Endodermal cell (in vitro differentiated cells): Measurements from ENCODE around the gene GTF2H1. TPM values are rescaled to one million over a fixed set of nuclear protein-coding genes. Genes with fewer than 3 reads are reported as not detected.

Experiments used
- DNase-seq: peaks from one replicate; pipeline ENCODE4 v3.0.0-alpha.2; 2017
- H3K27ac ChIP-seq: 2 replicates; pipeline ENCODE4 v1.5.1; 2013; ENCODE audit warnings: mild to moderate bottlenecking, low read depth, low read length, moderate library complexity
- H3K27me3 ChIP-seq: 2 replicates; pipeline ENCODE4 v1.6.1; 2013; ENCODE audit warnings: mild to moderate bottlenecking, low read length, moderate library complexity; ENCODE audit not compliant: insufficient read depth, control insufficient read depth, poor library complexity, severe bottlenecking
- H3K36me3 ChIP-seq: 2 replicates; pipeline ENCODE4 v1.7.0; 2013; ENCODE audit warnings: mild to moderate bottlenecking, low read length, moderate library complexity; ENCODE audit not compliant: control insufficient read depth, insufficient read depth
- H3K4me1 ChIP-seq: one replicate; pipeline ENCODE4 v1.7.0; 2013; ENCODE audit warnings: low read length; ENCODE audit not compliant: control insufficient read depth, insufficient read depth
- H3K4me3 ChIP-seq: 2 replicates; pipeline ENCODE4 v1.5.1; 2013; ENCODE audit warnings: mild to moderate bottlenecking, low read length, moderate library complexity
- H3K9ac ChIP-seq: 2 replicates; pipeline ENCODE4 v1.6.1; 2013; ENCODE audit warnings: mild to moderate bottlenecking, low read length, moderate library complexity; ENCODE audit not compliant: poor library complexity, severe bottlenecking; ENCODE audit errors: extremely low read depth
- H3K9me3 ChIP-seq: 2 replicates; pipeline ENCODE4 v1.6.1; 2013; ENCODE audit warnings: mild to moderate bottlenecking, low read length, moderate library complexity; ENCODE audit not compliant: control insufficient read depth
- H3K27ac Mint-ChIP-seq: 2 replicates; pipeline ENCODE4 v1.8.0; 2020; ENCODE audit warnings: mixed read lengths
- H3K27me3 Mint-ChIP-seq: 2 replicates; pipeline ENCODE4 v1.8.0; 2021; ENCODE audit warnings: mild to moderate bottlenecking, mixed read lengths; ENCODE audit not compliant: insufficient read depth
- H3K36me3 Mint-ChIP-seq: 2 replicates; pipeline ENCODE4 v1.8.0; 2020; ENCODE audit warnings: low read depth, mixed read lengths
- H3K4me1 Mint-ChIP-seq: 2 replicates; pipeline ENCODE4 v1.8.0; 2020; ENCODE audit warnings: mixed read lengths
- H3K4me3 Mint-ChIP-seq: 2 replicates; pipeline ENCODE4 v1.8.0; 2020; ENCODE audit warnings: mild to moderate bottlenecking, moderate library complexity, mixed read lengths
- H3K9me3 Mint-ChIP-seq: 2 replicates; pipeline ENCODE4 v1.8.0; 2020; ENCODE audit warnings: mild to moderate bottlenecking, mixed read lengths
- WGBS, 2 experiments: methylation state at CpG; one replicate each; pipeline versions ENCODE4 v1.1.5 to v1.1.7; 2013; ENCODE audit warnings: missing lambda C conversion rate in 2 of 2, mixed read lengths in 1 of 2; ENCODE audit not compliant: insufficient coverage in 1 of 2, insufficient read length in 1 of 2; 5-methylcytosine and 5-hydroxymethylcytosine counted together
- long read RNA-seq, 4 experiments: library from polyadenylated mRNA in 2 of 4; library from RNA in 1 of 4; library from capped mRNA in 1 of 4; stranded (forward) in 3 of 4; unstranded in 1 of 4; transcript quantifications; one replicate each; pipeline ENCODE4 v2.0.0, GENCODE V29; 2020 to 2021; ENCODE audit warnings: inconsistent platforms in 1 of 4
- polyA plus RNA-seq, 2 experiments: library from polyadenylated mRNA; stranded (reverse); fragments of 50-300 nt; gene quantifications; one replicate each; pipeline ENCODE4 v1.2.3, GENCODE V29; 2013
- total RNA-seq, 2 donors: library from RNA; stranded (reverse); fragmentation: NEBNext Ultra II Directional in 1 of 2; extraction: Animal tissue kit (Norgen Biotek cat#: 25700) in 1 of 2; gene quantifications; 2 replicates in 1 of 2; 3 replicates in 1 of 2; pipeline ENCODE4 v1.2.1, GENCODE V29; 2021
- TF ChIP-seq, protein P1 (sequence below): fragments of 200-600 bp; sonication (generic); conservative IDR thresholded peaks from 2 replicates; pipeline ENCODE4 v1.5.0; 2021; ENCODE audit warnings: antibody characterized with exemption, mild to moderate bottlenecking

GTF2H1 gene
- 10 to 100 TPM; 25.7 to 31.5 TPM for total RNA-seq
- 28.0 TPM for polyA plus RNA-seq (2013, experiment 1 of 2)
- 26.9 TPM for polyA plus RNA-seq (2013, experiment 2 of 2)
- long read RNA-seq, experiment 1, transcript GTF2H1-201 (15 exons, 2,982 nt) = major isoform, 5 of 19 reads
- long read RNA-seq, experiment 1, partial matches to known transcripts = 7 of 19 reads
- long read RNA-seq, experiment 1, other reads (novel, unspliced or antisense) = 6 of 19 reads
- long read RNA-seq, experiment 2, transcript GTF2H1-201 (15 exons, 2,982 nt) = major isoform, 15 of 33 reads
- long read RNA-seq, experiment 2, partial matches to known transcripts = 4 of 33 reads
- long read RNA-seq, experiment 2, other reads (novel, unspliced or antisense) = 12 of 33 reads
- long read RNA-seq, experiment 3, transcript GTF2H1-201 (15 exons, 2,982 nt) = major isoform, 103 of 141 reads
- long read RNA-seq, experiment 3, partial matches to known transcripts = 18 of 141 reads
- long read RNA-seq, experiment 3, other reads (novel, unspliced or antisense) = 16 of 141 reads
- long read RNA-seq, experiment 4, transcript GTF2H1-201 (15 exons, 2,982 nt) = major isoform, 5 of 8 reads
- long read RNA-seq, experiment 4, partial matches to known transcripts = 2 of 8 reads
- long read RNA-seq, experiment 4, other reads (novel, unspliced or antisense) = 1 of 8 reads

DNA sequence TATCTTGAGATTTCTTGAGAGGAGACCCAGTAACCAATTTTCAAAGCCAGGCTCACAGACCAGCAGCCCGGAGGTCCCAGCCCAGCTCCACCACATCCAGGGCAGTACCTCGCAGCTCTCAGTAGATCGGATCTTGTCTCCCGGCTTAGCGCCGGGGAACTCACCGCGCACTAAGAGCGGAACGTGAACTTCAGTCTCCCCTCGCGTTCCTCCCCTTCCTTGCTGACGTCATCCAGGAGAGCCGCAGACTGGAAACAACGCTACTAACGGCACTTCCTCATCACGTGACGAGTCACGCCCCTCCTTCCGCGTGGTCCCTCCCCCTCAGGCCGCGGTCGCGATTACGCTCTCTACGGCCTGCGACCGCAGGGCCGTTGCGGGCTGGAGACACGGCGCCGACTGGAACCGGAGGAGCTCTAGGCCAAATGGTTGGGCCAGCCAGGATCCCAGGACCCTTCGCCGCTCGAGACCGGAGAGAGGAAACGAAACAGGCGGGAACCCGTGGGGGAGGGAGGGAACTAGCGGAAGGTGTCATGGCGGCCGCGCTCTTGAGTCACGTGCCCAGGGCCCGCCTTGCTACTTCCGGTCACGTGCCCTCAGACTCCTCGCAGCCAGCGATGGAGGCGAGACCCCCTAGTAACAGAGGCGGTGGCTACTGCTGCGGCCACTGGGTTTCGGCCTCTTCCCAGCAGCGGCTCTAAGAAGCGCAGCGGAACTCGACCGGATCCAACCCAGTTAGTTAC lies at the start of gene GTF2H1, which contains the start of gene HPS5:
GTF2H1 (plus strand) TSS at position 599 of the 743 bp plus-strand sequence. CDS start 10,508 bp downstream, outside the sequence.
HPS5 (minus strand) TSS at position 172 of the 743 bp plus-strand sequence. CDS start 4,282 bp downstream, outside the sequence.
- Mint-ChIP-seq H3K27ac (peak within 1 kb of the TSS; percentile 100), H3K36me3 (peaks cover 22% of the 10 kb centered on the region), H3K27me3 (no peaks in the 10 kb centered on the region), H3K4me1 (peaks cover 51% of the 10 kb centered on the region), H3K4me3 (peak within 1 kb of the TSS; percentile 91), H3K9me3 (no peaks in the 10 kb centered on the region)
- Histone ChIP-seq H3K4me3 (peak within 1 kb of the TSS; percentile 99), H3K27me3 (no peaks in the 10 kb centered on the region), H3K36me3 (peaks cover 29% of the 10 kb centered on the region), H3K9ac (peak within 1 kb of the TSS; percentile 96), H3K27ac (peak within 1 kb of the TSS; percentile 97), H3K4me1 (peaks cover 8% of the 10 kb centered on the region), H3K9me3 (no peaks in the 10 kb centered on the region)
- TF ChIP-seq, protein P1, sequence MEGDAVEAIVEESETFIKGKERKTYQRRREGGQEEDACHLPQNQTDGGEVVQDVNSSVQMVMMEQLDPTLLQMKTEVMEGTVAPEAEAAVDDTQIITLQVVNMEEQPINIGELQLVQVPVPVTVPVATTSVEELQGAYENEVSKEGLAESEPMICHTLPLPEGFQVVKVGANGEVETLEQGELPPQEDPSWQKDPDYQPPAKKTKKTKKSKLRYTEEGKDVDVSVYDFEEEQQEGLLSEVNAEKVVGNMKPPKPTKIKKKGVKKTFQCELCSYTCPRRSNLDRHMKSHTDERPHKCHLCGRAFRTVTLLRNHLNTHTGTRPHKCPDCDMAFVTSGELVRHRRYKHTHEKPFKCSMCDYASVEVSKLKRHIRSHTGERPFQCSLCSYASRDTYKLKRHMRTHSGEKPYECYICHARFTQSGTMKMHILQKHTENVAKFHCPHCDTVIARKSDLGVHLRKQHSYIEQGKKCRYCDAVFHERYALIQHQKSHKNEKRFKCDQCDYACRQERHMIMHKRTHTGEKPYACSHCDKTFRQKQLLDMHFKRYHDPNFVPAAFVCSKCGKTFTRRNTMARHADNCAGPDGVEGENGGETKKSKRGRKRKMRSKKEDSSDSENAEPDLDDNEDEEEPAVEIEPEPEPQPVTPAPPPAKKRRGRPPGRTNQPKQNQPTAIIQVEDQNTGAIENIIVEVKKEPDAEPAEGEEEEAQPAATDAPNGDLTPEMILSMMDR = no peak
- DNase-seq = peak; percentile 98
- WGBS, 2 experiments = 0 to 4% methylated on average over 5 to 61 of the region's 61 CpGs

DNA sequence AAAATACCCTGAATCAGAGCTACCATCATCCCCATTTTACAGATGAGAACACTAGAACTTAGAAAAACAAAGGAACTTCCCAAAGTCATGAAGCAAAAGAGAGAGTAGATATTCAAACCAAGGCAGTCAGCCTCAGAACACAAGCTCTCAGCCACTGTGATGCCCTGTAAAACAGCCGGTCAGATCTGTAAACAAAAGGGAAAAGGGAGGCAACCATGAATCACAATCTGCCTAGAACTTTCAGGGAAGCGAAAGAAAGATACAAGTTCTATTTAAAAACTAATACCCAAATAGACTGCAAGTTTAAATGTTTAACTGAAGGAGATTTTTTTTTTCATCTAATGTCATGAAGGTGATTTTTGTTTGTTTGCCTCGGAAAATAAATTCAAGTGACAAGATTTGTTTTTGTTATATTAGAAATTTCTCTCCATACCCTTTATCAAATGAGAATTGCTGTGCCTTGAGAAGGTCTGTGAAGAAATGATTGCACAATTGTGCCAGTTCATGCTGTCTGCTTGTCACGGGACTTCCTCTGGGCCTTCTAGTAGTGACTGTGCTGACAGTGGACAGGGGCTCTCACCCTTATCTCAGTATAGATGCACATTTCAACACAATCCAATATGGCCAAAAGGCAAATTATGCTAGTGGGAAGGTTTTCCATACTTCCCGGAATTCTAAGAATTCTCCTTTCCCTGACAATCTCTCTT lies 44.6 kb upstream of the GTF2H1 start:
- Histone ChIP-seq H3K4me3 (no peak overlapping the region), H3K4me1 (no peaks in the 10 kb centered on the region), H3K36me3 (peaks cover 52% of the 10 kb centered on the region), H3K9ac (no peak overlapping the region), H3K27ac (no peak overlapping the region), H3K27me3 (no peaks in the 10 kb centered on the region), H3K9me3 (no peaks in the 10 kb centered on the region)
- Mint-ChIP-seq H3K9me3 (peaks cover 10% of the 10 kb centered on the region), H3K36me3 (peaks cover 60% of the 10 kb centered on the region), H3K27ac (no peak overlapping the region), H3K27me3 (no peaks in the 10 kb centered on the region), H3K4me1 (no peaks in the 10 kb centered on the region), H3K4me3 (no peak overlapping the region)
- 90 to 98% methylated on average over 2 to 3 of the region's 5 CpGs for WGBS, 2 experiments
- TF ChIP-seq, protein P1 = no peak
- no peak for DNase-seq
